GM18907 (cell line): ENCODE measurements around the gene RHD.
"Not testable (repeated sequence)": the region's sequence is repeated elsewhere in the genome, so short reads cannot be mapped to it uniquely, and the experiment has no call there.

ENCODE experiments used
- ATAC-seq: cut with Tn5 transposase; IDR thresholded peaks from one replicate; pipeline ENCODE4 v1.9.1; 2021; ENCODE audit warnings: mild to moderate bottlenecking, moderate library complexity; ENCODE audit not compliant: unreplicated experiment

RHD gene

DNA sequence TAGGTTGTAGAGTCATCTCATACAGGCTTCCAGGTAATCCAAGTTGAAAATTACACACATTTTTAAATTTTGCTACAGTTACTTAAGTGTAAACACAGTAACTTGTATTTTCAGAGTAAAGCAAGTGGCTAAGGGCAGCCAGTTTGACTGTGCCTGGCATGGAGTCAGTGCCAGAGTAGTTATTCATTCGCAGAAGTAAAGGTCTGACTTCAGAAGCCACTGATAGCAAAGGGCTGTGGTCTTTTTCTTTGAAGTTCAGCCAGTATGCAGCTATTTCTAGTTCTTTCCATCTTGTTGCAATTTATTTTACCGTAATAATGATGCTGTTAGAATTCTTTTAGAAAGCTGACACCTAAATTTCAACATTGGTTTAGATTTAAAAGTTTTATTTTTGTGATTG is 75.2 kb downstream of the RHD start:
- no peak for ATAC-seq

DNA sequence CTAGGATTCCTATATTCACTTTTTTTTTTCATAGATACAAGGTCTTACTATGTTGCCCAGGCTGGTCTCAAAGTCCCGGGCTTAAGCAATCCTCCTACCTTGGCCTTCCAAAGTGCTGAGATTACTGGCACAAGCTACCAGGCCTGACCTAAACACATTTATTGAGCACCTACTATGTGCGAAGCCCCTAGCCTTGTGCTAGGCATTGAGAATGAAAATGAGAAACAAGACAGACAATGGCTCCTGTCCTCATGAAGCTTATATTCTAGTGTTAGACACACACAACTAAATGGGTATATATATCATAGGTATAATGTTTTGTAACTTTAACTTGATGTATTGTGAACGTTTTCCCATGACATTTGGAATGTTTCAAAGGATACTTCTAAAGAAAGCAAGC is 77.3 kb downstream of the RHD start:
- ATAC-seq: no peak

- no peak for ATAC-seq
Observed at GRCh38 chr1:25355841-25356395, 83.6 kb downstream of the RHD start.

DNA sequence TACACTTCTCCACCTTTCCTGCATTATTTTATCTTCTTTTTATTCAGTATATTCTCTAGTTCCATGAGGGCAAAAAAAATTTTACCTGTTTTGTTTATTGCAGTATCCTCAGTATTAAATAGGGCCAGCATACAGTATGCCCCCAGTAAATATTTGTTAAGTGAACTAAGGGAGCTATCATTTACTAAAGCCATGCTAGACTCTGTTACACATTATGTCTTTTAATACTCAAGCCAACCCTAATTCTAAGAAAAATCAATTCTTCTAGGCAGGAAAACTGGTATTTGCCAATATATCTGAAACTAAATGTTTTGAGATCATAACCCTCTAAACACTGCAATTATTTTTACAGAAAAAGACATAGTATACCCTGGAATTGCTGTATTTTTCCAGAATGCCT is 84.1 kb downstream of the RHD start:
- ATAC-seq: no peak

- no peak for ATAC-seq
Observed at GRCh38 chr1:25356848-25357247, 84.5 kb downstream of the RHD start.

DNA sequence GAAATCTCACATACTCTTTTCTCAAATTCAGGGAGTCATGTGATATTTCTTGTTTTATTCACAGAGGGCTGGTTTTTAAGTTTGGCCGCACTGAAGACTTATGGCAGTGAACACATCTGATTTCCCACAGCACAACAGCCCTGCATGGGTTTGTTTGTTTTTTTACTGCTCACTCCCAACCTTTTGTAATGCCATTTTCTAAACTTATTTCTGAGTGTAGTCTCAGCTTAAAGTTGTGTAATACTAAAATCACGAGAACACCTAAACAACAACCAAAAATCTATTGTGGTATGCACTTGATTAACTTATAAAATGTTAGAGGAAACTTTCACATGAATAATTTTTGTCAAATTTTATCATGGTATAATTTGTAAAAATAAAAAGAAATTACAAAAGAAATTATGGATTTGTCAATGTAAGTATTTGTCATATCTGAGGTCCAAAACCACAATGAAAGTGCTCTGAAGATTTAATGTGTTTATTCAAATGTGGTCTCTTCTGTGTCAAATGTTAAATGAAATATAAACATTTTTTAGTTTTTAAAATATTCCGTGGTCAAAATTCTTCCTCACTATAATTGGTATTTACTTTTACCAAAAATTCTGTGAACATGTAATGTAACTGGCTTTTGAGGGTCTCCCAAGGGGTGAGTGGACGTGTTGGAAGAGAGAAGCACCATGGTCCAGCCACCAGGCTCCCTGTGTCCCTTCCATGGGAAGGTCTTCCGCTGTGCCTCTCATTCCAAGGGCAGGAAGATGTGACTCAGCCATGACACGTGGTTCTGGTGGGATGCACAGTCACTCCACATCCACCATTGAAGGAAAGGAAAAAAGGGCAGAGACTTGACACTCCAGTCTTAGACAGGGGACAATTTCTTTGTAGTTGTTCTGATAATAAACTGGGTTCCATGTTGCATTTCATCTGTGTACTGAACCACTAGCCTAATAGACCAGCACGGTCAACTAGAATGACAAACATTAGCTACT is 88.6 kb downstream of the RHD start:
- no peak for ATAC-seq

GRCh38 chr1:25361901-25362300 is 89.6 kb downstream of the RHD start:
- ATAC-seq: no peak

GRCh38 chr1:25362634-25363559 is 90.6 kb downstream of the RHD start:
- not testable (repeated sequence) for ATAC-seq

DNA sequence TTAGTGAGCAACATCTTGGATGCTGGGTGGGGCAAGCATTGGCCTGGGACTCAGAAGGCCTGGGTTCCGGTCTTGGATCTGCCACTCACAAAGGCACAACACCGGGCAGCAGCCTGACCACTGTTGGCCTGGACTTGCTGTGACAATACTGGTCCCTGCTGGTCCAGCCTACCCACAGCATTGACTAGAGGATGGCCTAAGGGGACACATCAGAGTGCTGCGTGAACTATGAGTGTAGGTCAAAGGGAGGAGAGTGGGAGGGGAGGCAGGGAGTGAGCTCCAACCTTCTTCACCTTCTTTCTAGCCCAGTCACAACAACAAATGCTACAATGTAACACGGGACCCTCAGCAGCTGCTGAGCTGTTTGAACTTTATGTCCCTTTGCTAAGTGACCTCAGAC is 96.9 kb downstream of the RHD start:
- no peak for ATAC-seq

GRCh38 chr1:25369691-25370271 is 97.5 kb downstream of the RHD start:
- ATAC-seq: not testable (repeated sequence)

- not testable (repeated sequence) for ATAC-seq
Observed at GRCh38 chr1:25371757-25372156, 99.4 kb downstream of the RHD start.

GRCh38 chr1:25378367-25378766 is 106.1 kb downstream of the RHD start:
- not testable (repeated sequence) for ATAC-seq
